ENCODE measurements around the gene XRRA1.

XRRA1 gene

GRCh38 chr11:74952752-74953151 lies 3.9 kb upstream of the XRRA1 start:
- in situ Hi-C loops (cut with HindIII; ENCODE audit: low sequenced_read_pairs) = no loop called here

DNA sequence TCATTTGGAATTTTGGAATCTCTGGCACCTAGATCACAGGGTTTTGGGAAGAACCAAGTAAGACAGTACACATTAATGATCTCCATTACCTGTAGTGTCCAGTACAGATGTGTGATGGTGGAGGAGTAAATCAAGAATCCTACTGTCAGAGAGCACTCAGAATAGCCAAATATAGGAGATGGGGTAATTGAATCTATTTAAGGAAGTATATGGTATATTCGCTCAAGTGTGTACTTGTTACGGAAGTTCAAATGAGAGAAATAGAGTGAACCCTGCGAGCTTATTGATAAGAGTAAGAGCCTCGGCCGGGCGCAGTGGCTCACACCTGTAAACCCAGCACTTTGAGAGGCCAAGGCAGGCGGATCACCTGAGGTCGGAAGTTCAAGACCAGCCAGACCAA lies 2.3 kb upstream of the XRRA1 start:
- in situ Hi-C loops (cut with HindIII; ENCODE audit: low sequenced_read_pairs) = no loop called here

- in situ Hi-C loops (cut with HindIII; ENCODE audit: low sequenced_read_pairs) = no loop called here
Observed at GRCh38 chr11:74950374-74950969, 1.6 kb upstream of the XRRA1 start.

GRCh38 chr11:74949753-74950137 lies 854 bp upstream of the XRRA1 start:
- in situ Hi-C loops (cut with HindIII; ENCODE audit: low sequenced_read_pairs) = no loop called here

- in situ Hi-C loops (cut with HindIII; ENCODE audit: low sequenced_read_pairs) = no loop called here
Observed at GRCh38 chr11:74948546-74948897, 369 bp downstream of the XRRA1 start.

GRCh38 chr11:74942073-74942759 lies 6.7 kb downstream of the XRRA1 start:
- in situ Hi-C loops (cut with HindIII; ENCODE audit: low sequenced_read_pairs) = no loop called here

DNA sequence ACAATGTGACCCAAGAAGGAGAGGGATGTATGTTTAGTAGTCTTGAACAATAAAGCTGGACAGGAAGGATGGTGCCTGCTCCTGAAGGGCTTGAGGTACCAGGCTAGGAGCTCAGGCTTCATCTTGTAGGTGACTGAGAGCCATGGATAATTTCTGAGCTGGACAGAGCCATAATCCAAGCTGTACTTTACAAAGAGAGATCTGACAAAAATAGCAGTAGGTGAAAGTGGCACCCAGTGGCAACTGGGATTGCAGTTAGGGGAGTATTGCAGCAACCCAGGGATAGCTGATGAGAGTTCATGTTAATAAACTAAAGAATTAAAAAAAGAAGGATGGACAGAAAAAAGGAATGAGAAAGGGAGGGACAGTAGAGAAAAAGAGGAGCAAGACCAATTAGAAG lies 7.4 kb downstream of the XRRA1 start:
- in situ Hi-C loops (cut with HindIII; ENCODE audit: low sequenced_read_pairs) = no loop called here

DNA sequence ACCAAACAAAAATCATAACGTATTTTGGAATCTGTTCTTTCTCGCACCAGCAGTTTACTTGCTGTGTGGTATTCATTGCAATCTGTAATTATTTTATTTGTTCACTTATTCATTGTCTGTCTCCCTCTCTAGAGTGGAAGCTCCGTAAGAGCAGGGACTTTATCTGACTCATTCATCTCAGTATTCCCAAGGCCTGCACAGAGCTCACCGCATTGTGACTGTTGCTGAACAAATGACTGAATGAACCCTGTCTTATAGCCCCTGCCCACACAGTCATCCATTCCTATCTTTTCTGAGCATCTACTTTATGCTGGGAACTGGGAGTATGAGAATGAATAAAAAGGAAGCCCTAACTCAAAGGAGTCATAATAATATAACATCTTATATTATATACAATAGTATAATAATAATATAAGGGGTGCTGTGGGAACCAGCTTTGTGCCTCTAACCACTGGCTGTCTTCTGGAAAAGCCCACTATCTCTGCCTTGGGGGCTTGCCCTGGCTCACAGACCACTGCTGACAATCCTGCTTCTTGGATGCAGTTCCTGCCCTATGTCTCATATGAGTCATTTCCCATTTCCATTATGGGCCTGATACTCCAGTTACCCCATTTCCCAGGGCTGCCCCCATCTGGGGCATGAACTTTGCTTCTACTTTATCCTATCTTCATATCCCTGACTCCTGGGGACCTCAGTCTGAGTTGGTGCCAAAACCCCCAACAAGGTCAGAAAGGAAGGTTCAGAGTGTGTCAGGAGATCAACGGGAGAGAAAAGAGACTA lies 11.0 kb downstream of the XRRA1 start:
- in situ Hi-C loops (cut with HindIII; ENCODE audit: low sequenced_read_pairs) = no loop called here

GRCh38 chr11:74936976-74937375 lies 11.9 kb downstream of the XRRA1 start:
- in situ Hi-C loops (cut with HindIII; ENCODE audit: low sequenced_read_pairs) = no loop called here

- in situ Hi-C loops (cut with HindIII; ENCODE audit: low sequenced_read_pairs) = no loop called here
Observed at GRCh38 chr11:74936087-74936486, 12.8 kb downstream of the XRRA1 start.

GRCh38 chr11:74935285-74935684 lies 13.6 kb downstream of the XRRA1 start:
- in situ Hi-C loops (cut with HindIII; ENCODE audit: low sequenced_read_pairs) = no loop called here

- in situ Hi-C loops (cut with HindIII; ENCODE audit: low sequenced_read_pairs) = no loop called here
Observed at GRCh38 chr11:74933765-74934164, 15.1 kb downstream of the XRRA1 start.

- in situ Hi-C loops (cut with HindIII; ENCODE audit: low sequenced_read_pairs) = no loop called here
Observed at GRCh38 chr11:74932797-74933196, 16.1 kb downstream of the XRRA1 start.

GRCh38 chr11:74932169-74932568 lies 16.7 kb downstream of the XRRA1 start:
- in situ Hi-C loops (cut with HindIII; ENCODE audit: low sequenced_read_pairs) = no loop called here

- in situ Hi-C loops (cut with HindIII; ENCODE audit: low sequenced_read_pairs) = no loop called here
Observed at GRCh38 chr11:74929431-74930363, 19.2 kb downstream of the XRRA1 start.

GRCh38 chr11:74927496-74927895 lies 21.4 kb downstream of the XRRA1 start:
- in situ Hi-C loops (cut with HindIII; ENCODE audit: low sequenced_read_pairs) = no loop called here

DNA sequence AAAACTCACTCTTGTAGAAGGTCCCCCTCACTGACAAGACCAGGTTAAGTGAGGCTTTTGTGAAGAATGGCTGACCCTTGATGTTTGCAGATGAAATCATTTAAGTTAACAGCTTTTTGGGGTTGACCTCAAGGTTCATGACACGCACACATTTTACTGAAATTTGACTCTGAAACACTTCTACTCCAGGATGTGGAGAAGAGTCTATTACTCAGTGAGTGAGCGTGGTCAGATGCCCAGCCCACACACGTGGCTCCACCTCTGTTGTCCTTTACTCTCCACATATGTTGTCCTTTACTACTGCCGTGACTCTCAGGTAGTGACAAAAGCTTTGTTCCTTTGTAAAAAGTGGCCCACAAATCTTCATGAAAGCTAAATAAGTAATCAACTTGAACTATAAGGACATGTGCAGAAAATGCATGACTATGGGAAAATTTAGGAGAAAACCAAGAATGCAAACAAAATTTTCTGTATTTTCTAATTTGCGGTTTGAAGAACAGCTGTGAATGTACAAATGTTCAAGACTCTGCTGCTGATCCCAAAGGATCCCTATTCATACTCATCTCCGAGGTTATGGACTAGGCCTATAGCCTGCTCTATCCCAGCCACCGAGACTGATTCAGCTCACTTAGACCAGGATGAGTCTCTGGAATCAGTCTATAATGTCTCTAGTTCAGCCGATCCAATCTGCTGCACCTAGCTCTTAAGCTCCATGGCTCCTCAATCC lies 22.4 kb downstream of the XRRA1 start:
- in situ Hi-C loops (cut with HindIII; ENCODE audit: low sequenced_read_pairs) = no loop called here

DNA sequence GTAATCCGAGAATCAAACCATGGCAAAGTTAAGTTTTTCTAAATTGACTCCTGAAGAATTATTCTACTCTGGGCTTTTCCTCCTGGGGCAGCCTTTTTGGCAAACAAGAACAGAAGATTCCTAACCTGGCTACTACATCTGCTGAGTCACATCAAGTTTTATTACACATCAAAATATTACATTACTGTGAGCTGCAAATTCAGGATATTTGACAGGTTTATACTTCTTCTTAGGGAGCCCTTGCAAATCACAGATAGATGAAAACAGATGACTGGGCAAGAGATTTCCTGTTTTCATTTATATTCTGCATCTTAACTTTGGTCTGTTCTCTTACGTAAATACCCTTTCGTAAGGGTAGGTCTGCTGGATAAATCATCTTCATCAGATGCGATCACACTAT lies 23.6 kb downstream of the XRRA1 start:
- in situ Hi-C loops (cut with HindIII; ENCODE audit: low sequenced_read_pairs) = no loop called here

- in situ Hi-C loops (cut with HindIII; ENCODE audit: low sequenced_read_pairs) = no loop called here
Observed at GRCh38 chr11:74923125-74923524, 25.8 kb downstream of the XRRA1 start.

DNA sequence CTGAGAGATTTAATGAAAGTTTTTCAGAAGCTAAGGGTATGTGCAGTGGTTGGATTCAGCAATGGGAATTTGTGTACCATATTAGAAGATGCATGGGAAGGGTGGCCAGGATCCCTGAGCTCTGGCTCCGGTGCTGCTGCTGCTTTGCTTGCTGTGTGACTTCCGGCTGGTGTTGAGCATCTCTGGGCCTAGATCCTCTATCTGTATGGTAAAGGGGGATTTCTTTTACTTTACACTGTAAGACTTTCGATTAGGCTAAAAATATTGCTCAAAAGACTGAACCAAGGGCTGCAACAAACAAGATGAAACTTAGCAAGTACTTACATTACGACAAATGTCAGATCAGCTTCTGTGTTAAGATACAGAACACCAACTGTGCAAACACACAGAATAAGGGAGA lies 39.1 kb downstream of the XRRA1 start:
- in situ Hi-C loops (cut with HindIII; ENCODE audit: low sequenced_read_pairs) = loop anchor here (5.0 kb wide), 1 partner anchor 38 kb away; no protein-coding TSS in a partner anchor

All from DLD1 (cell line).